AG08396 (cell line): ENCODE measurements around the gene UCP1.
"Not testable (repeated sequence)": the region's sequence is repeated elsewhere in the genome, so short reads cannot be mapped to it uniquely, and the experiment has no call there.

Source experiments
- DNase-seq: peaks from one replicate; pipeline ENCODE4 v3.0.0; 2012; ENCODE audit warnings: low spot score, mixed read lengths

UCP1 gene

DNA sequence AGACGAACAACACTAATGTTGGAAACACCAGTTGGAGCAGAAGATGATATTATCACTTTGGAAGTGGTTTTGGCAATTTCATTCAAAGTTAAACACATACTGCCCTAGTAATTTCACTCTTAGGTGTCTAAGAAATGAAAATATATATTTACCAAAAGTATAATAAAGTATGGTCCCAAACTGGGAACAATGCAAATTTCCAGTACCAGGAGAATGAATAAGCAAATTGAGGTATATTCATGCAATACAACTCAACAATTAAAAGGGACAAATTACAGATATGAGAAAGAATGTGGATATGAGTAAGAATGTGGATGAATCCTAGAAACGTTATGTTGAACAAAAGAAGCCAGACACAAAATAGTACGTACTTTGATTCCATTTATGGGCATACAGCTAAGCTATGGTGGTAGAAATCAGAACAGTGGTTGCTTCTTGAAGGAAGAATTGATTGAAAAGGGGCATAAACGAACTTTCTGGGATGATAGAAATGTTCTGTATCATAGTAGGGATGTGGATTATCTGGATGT is 34.7 kb downstream of the UCP1 start:
- no peak for DNase-seq

GRCh38 chr4:140529434-140529833 is 39.3 kb downstream of the UCP1 start:
- no peak for DNase-seq

GRCh38 chr4:140523857-140524742 is 44.7 kb downstream of the UCP1 start, which contains the start of gene ELMOD2:
TSS of gene ELMOD2 (plus strand) at chr4:140524168. CDS start at chr4:140525429, 1,261 bp downstream.
- peak; percentile 99 for DNase-seq

DNA sequence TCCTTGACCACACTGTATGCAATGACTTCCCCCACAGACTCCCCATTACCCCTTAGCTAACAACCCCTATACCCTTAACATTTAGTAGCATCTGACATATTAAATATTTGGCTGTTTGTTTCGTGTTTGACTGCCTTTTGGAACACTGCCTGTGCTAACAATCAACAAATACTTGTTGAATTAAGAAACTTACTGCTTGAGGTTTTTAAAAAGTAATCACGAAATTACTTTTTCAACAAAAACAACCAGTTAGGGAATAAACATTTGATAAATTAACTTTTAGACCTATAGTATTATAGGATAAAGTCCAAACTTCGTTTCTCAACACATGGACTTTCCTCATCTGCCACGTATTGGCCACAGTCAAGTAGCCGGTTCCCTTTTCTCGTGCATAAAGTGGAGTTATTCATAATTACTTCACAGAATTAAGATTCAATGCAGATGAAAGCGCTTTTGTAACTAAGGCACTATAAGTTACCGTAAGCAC is 45.3 kb downstream of the UCP1 start:
- DNase-seq, result no peak

DNA sequence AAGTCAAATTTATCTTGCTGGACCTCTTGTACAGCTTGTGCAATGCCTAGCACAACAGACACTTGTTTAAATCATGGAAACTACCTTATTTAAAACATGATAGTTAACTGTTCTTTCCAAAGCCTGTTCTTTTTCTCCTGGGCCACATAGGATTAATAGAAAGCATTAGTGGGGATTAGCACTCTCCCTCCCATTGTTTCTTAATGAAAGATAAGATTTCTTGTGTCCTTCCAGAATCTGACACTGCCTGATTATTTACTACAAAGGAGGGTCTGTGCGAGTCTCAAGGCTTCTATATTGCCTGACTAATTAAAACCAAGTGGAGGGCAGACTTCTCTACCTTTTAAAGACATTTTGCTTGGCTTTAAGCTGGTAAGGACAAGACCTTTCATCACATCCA is 53.3 kb downstream of the UCP1 start:
- no peak for DNase-seq

GRCh38 chr4:140513765-140514164 is 55.0 kb downstream of the UCP1 start:
- not testable (repeated sequence) for DNase-seq
